Thymus (tissue), 11 donors: Measurements from ENCODE around the gene MRAS. TPM values are rescaled to one million over a fixed set of nuclear protein-coding genes. Genes with fewer than 3 reads are reported as not detected.

Source experiments
- DNase-seq, 9 donors: peaks; one replicate each; pipeline ENCODE4 v3.0.0-alpha.2; 2013; ENCODE audit warnings: low spot score in 9 of 9, low read depth in 6 of 9, missing footprints in 1 of 9
- H3K27ac ChIP-seq, 2 donors: one replicate each; pipeline ENCODE4 v1.5.1; 2013; ENCODE audit warnings: control low read depth in 1 of 2, low read depth in 1 of 2, low read length in 1 of 2, mild to moderate bottlenecking in 1 of 2, moderate library complexity in 1 of 2
- H3K27me3 ChIP-seq, 2 donors: one replicate each; pipeline ENCODE4 v1.5.1; 2013; ENCODE audit warnings: low read length in 1 of 2; ENCODE audit not compliant: control insufficient read depth in 2 of 2, insufficient read depth in 1 of 2
- H3K36me3 ChIP-seq, 2 donors: one replicate each; pipeline ENCODE4 v1.5.1; 2013; ENCODE audit warnings: low read length in 1 of 2, mild to moderate bottlenecking in 1 of 2, moderate library complexity in 1 of 2; ENCODE audit not compliant: control insufficient read depth in 2 of 2, insufficient read depth in 2 of 2
- H3K4me1 ChIP-seq, 2 donors: one replicate each; pipeline ENCODE4 v1.5.1; 2013; ENCODE audit warnings: low read length in 2 of 2; ENCODE audit not compliant: control insufficient read depth in 2 of 2, insufficient read depth in 2 of 2
- H3K4me3 ChIP-seq, 2 donors: one replicate each; pipeline ENCODE4 v1.5.1; 2013; ENCODE audit warnings: low read length in 2 of 2, control low read depth in 1 of 2, mild to moderate bottlenecking in 1 of 2
- H3K9me3 ChIP-seq, 2 donors: one replicate each; pipeline ENCODE4 v1.5.1; 2013; ENCODE audit warnings: low read length in 1 of 2, mild to moderate bottlenecking in 1 of 2; ENCODE audit not compliant: control insufficient read depth in 2 of 2, insufficient read depth in 1 of 2
- WGBS: extraction: QIAGEN DNeasy Blood & Tissue Kit; methylation state at CpG from one replicate; pipeline ENCODE4 v1.1.7; 2013; 5-methylcytosine and 5-hydroxymethylcytosine counted together
- polyA plus RNA-seq: library from polyadenylated mRNA; stranded (reverse); fragments of 200-250 nt; gene quantifications from one replicate; pipeline ENCODE4 v1.2.3, GENCODE V29; 2013
- total RNA-seq: library from RNA; stranded (reverse); fragments of 120-200 nt; gene quantifications from one replicate; pipeline ENCODE4 v1.2.4, GENCODE V29; 2013
- donor health status: healthy.

The MRAS gene
- total and polyA plus RNA-seq, 2 donors, result 4.7 to 11.7 TPM

GRCh38 chr3:138378331-138378730, 30.0 kb downstream of the MRAS start:
- DNase-seq, result no peak
- WGBS, result 96% methylated on average over 5 of the region's 5 CpGs
- H3K4me3 ChIP-seq, result no peak overlapping the region
- peaks cover 0 to 8% of the 10 kb centered on the region in 2 donors for H3K4me1 ChIP-seq
- no peaks in the 10 kb centered on the region for H3K27me3 ChIP-seq
- no peaks in the 10 kb centered on the region for H3K36me3 ChIP-seq
- no peaks in the 10 kb centered on the region for H3K9me3 ChIP-seq
- H3K27ac ChIP-seq, result no peak overlapping the region

- DNase-seq, result no peak
- H3K27ac ChIP-seq, result no peak overlapping the region
- H3K4me1 ChIP-seq, result peaks cover 0 to 8% of the 10 kb centered on the region in 2 donors
- WGBS, result 100% methylated on average over 1 of the region's 1 CpG
- no peaks in the 10 kb centered on the region for H3K36me3 ChIP-seq
- H3K4me3 ChIP-seq, result no peak overlapping the region
- no peaks in the 10 kb centered on the region for H3K9me3 ChIP-seq
- no peaks in the 10 kb centered on the region for H3K27me3 ChIP-seq
These were observed 30.6 kb downstream of the MRAS start for GRCh38 chr3:138378990-138379389.

- Histone ChIP-seq H3K36me3 (no peaks in the 10 kb centered on the region), H3K4me1 (peaks cover 0 to 8% of the 10 kb centered on the region in 2 donors), H3K4me3 (no peak overlapping the region), H3K27me3 (no peaks in the 10 kb centered on the region), H3K9me3 (no peaks in the 10 kb centered on the region), H3K27ac (peak overlapping the region in 1 of 2 donors; percentile 51)
- no peak for DNase-seq
- WGBS, result 91% methylated on average over 5 of the region's 5 CpGs
These were observed 33.1 kb downstream of the MRAS start for GRCh38 chr3:138381413-138381901.

GRCh38 chr3:138381950-138382715, 33.8 kb downstream of the MRAS start:
- peaks cover 0 to 8% of the 10 kb centered on the region in 2 donors for H3K4me1 ChIP-seq
- H3K9me3 ChIP-seq, result no peaks in the 10 kb centered on the region
- 93% methylated on average over 3 of the region's 3 CpGs for WGBS
- H3K4me3 ChIP-seq, result no peak overlapping the region
- peak in 1 of 9 donors; percentile 10 for DNase-seq
- H3K36me3 ChIP-seq, result no peaks in the 10 kb centered on the region
- H3K27me3 ChIP-seq, result no peaks in the 10 kb centered on the region
- H3K27ac ChIP-seq, result peak overlapping the region; percentile 20 to 51

- H3K36me3 ChIP-seq, result no peaks in the 10 kb centered on the region
- 96% methylated on average over 10 of the region's 10 CpGs for WGBS
- H3K27ac ChIP-seq, result no peak overlapping the region
- no peak for DNase-seq
- peaks cover 0 to 8% of the 10 kb centered on the region in 2 donors for H3K4me1 ChIP-seq
- H3K9me3 ChIP-seq, result no peaks in the 10 kb centered on the region
- H3K27me3 ChIP-seq, result no peaks in the 10 kb centered on the region
- no peak overlapping the region for H3K4me3 ChIP-seq
These were observed 35.5 kb downstream of the MRAS start for GRCh38 chr3:138383715-138384465.

- DNase-seq, result no peak
- Histone ChIP-seq H3K9me3 (no peaks in the 10 kb centered on the region), H3K27me3 (no peaks in the 10 kb centered on the region), H3K27ac (no peak overlapping the region), H3K4me3 (no peak overlapping the region), H3K36me3 (no peaks in the 10 kb centered on the region), H3K4me1 (peaks cover 0 to 8% of the 10 kb centered on the region in 2 donors)
- 94% methylated on average over 3 of the region's 3 CpGs for WGBS
These were observed 36.2 kb downstream of the MRAS start for GRCh38 chr3:138384531-138384930.

- H3K9me3 ChIP-seq, result no peaks in the 10 kb centered on the region
- no peak overlapping the region for H3K4me3 ChIP-seq
- no peak overlapping the region for H3K27ac ChIP-seq
- H3K4me1 ChIP-seq, result peaks cover 0 to 8% of the 10 kb centered on the region in 2 donors
- no peak for DNase-seq
- no peaks in the 10 kb centered on the region for H3K27me3 ChIP-seq
- WGBS, result 98% methylated on average over 5 of the region's 5 CpGs
- H3K36me3 ChIP-seq, result no peaks in the 10 kb centered on the region
These were observed 36.6 kb downstream of the MRAS start for GRCh38 chr3:138384976-138385375.

GRCh38 chr3:138389144-138389601, 40.8 kb downstream of the MRAS start:
- H3K27ac ChIP-seq, result no peak overlapping the region
- 96% methylated on average over 6 of the region's 6 CpGs for WGBS

More at GRCh38 chr3:138389144-138389601, 40.8 kb downstream of the MRAS start:
- no peak for DNase-seq
- H3K27me3 ChIP-seq, result no peaks in the 10 kb centered on the region
- H3K36me3 ChIP-seq, result no peaks in the 10 kb centered on the region
- H3K4me1 ChIP-seq, result no peaks in the 10 kb centered on the region
- no peak overlapping the region for H3K4me3 ChIP-seq
- H3K9me3 ChIP-seq, result no peaks in the 10 kb centered on the region
